ENCODE data around the gene ACRV1. TPM values are rescaled to one million over a fixed set of nuclear protein-coding genes. Genes with fewer than 3 reads are reported as not detected.
A peak's percentile ranks its signal among the peaks of the same experiment; 100 is the strongest.

The ACRV1 gene
- total RNA-seq, 2 donors from 2014 or later = not detected

- Mint-ChIP-seq H3K4me1 (peaks cover 24% of the 10 kb centered on the region), H3K27me3 (no peaks in the 10 kb centered on the region), H3K4me3 (peak overlapping the region; percentile 100), H3K36me3 (ENCODE audit: low read depth) (peaks cover 2% of the 10 kb centered on the region), H3K27ac (no peak overlapping the region)
- no peaks in the 10 kb centered on the region for H3K9me3 ChIP-seq (ENCODE audit: control insufficient read depth, low read length, poor library complexity, severe bottlenecking)
- no peak for ATAC-seq
- DNase-seq = no peak
Measured at GRCh38 chr11:125627236-125627910, 53.3 kb downstream of the ACRV1 start.

GRCh38 chr11:125626288-125626950 is 54.2 kb downstream of the ACRV1 start:
- H3K4me1 Mint-ChIP-seq = peaks cover 24% of the 10 kb centered on the region
- DNase-seq (peak in 2 of 3 donors; percentile 6 to 7), ATAC-seq (peak; percentile 36)

GRCh38 chr11:125625630-125626287 is 54.9 kb downstream of the ACRV1 start:
- Mint-ChIP-seq H3K4me3 (peak overlapping the region; percentile 100), H3K36me3 (ENCODE audit: low read depth) (peaks cover 2% of the 10 kb centered on the region), H3K4me1 (peaks cover 24% of the 10 kb centered on the region), H3K27ac (peak overlapping the region; percentile 99), H3K27me3 (no peaks in the 10 kb centered on the region)
- peak; percentile 66 to 77 (median 69) for DNase-seq
- H3K9me3 ChIP-seq (ENCODE audit: control insufficient read depth, low read length, poor library complexity, severe bottlenecking) = no peaks in the 10 kb centered on the region
- peak; percentile 95 for ATAC-seq

More at GRCh38 chr11:125626288-125626950, 54.2 kb downstream of the ACRV1 start:
- H3K27ac Mint-ChIP-seq = peak overlapping the region; percentile 99
- H3K4me3 Mint-ChIP-seq = peak overlapping the region; percentile 100
- peaks cover 2% of the 10 kb centered on the region for H3K36me3 Mint-ChIP-seq (ENCODE audit: low read depth)
- H3K27me3 Mint-ChIP-seq = no peaks in the 10 kb centered on the region
- no peaks in the 10 kb centered on the region for H3K9me3 ChIP-seq (ENCODE audit: control insufficient read depth, low read length, poor library complexity, severe bottlenecking)

GRCh38 chr11:125625225-125625629 is 55.4 kb downstream of the ACRV1 start:
- peak overlapping the region; percentile 100 for H3K4me3 Mint-ChIP-seq
- H3K9me3 ChIP-seq (ENCODE audit: control insufficient read depth, low read length, poor library complexity, severe bottlenecking) = no peaks in the 10 kb centered on the region

GRCh38 chr11:125624756-125625213 is 55.9 kb downstream of the ACRV1 start, which contains the start of gene CHEK1:
Gene CHEK1 (plus strand): TSS chr11:125625163. CDS start chr11:125626769, 1,606 bp downstream.
- no peaks in the 10 kb centered on the region for H3K9me3 ChIP-seq (ENCODE audit: control insufficient read depth, low read length, poor library complexity, severe bottlenecking)
- H3K27me3 Mint-ChIP-seq = no peaks in the 10 kb centered on the region
- DNase-seq (no peak), ATAC-seq (no peak)
- peaks cover 24% of the 10 kb centered on the region for H3K4me1 Mint-ChIP-seq
- H3K4me3 Mint-ChIP-seq = peak within 1 kb of the TSS; percentile 100
- H3K27ac Mint-ChIP-seq = peak within 1 kb of the TSS; percentile 99
- H3K36me3 Mint-ChIP-seq (ENCODE audit: low read depth) = peaks cover 2% of the 10 kb centered on the region

More at GRCh38 chr11:125625225-125625629, 55.4 kb downstream of the ACRV1 start:
- peaks cover 24% of the 10 kb centered on the region for H3K4me1 Mint-ChIP-seq
- H3K36me3 Mint-ChIP-seq (ENCODE audit: low read depth) = peaks cover 2% of the 10 kb centered on the region
- ATAC-seq (no peak), DNase-seq (no peak)
- no peaks in the 10 kb centered on the region for H3K27me3 Mint-ChIP-seq
- H3K27ac Mint-ChIP-seq = peak overlapping the region; percentile 99

- Mint-ChIP-seq H3K4me1 (peaks cover 24% of the 10 kb centered on the region), H3K27me3 (no peaks in the 10 kb centered on the region), H3K27ac (peak overlapping the region; percentile 51), H3K4me3 (no peak overlapping the region), H3K36me3 (ENCODE audit: low read depth) (peaks cover 2% of the 10 kb centered on the region)
- DNase-seq (no peak), ATAC-seq (no peak)
- no peaks in the 10 kb centered on the region for H3K9me3 ChIP-seq (ENCODE audit: control insufficient read depth, low read length, poor library complexity, severe bottlenecking)
Measured at GRCh38 chr11:125623064-125623463, 57.6 kb downstream of the ACRV1 start.

GRCh38 chr11:125621995-125622394 is 58.7 kb downstream of the ACRV1 start:
- DNase-seq (no peak), ATAC-seq (no peak)
- H3K9me3 ChIP-seq (ENCODE audit: control insufficient read depth, low read length, poor library complexity, severe bottlenecking) = no peaks in the 10 kb centered on the region
- Mint-ChIP-seq H3K27ac (no peak overlapping the region), H3K4me1 (peaks cover 18% of the 10 kb centered on the region), H3K4me3 (no peak overlapping the region), H3K36me3 (ENCODE audit: low read depth) (peaks cover 2% of the 10 kb centered on the region), H3K27me3 (no peaks in the 10 kb centered on the region)

Other genes starting within 250 kb of the ACRV1 start
- 1 to 10 TPM; 1.1 to 1.6 TPM for gene FEZ1, start 184.6 kb downstream of the ACRV1 start, total RNA-seq
- 10 to 100 TPM; 19.4 to 21.9 TPM for gene EI24, start 111.4 kb downstream of the ACRV1 start, total RNA-seq
- 10 to 100 TPM; 54.8 to 61.4 TPM for gene STT3A, start 88.0 kb downstream of the ACRV1 start, total RNA-seq
- gene CHEK1, start 55.7 kb downstream of the ACRV1 start, total RNA-seq = 10 to 100 TPM in 1 of 2 donors, 1 to 10 TPM in 1; 7.9 to 16.0 TPM
- not detected for gene PATE1, start 65.4 kb upstream of the ACRV1 start, total RNA-seq
- not detected for gene PATE2, start 98.0 kb upstream of the ACRV1 start, total RNA-seq
- gene PATE3, start 107.3 kb upstream of the ACRV1 start, total RNA-seq = not detected
- gene PATE4, start 152.5 kb upstream of the ACRV1 start, total RNA-seq = not detected
- 1 to 10 TPM; 3.3 to 3.9 TPM for gene HYLS1, start 206.8 kb upstream of the ACRV1 start, total RNA-seq
- 1 to 10 TPM; 3.5 to 4.1 TPM for gene PUS3, start 222.4 kb upstream of the ACRV1 start, total RNA-seq
- gene DDX25, start 223.7 kb upstream of the ACRV1 start, total RNA-seq = not detected

Measured in T-helper 17 cell (primary cell).